GM21576 (cell line): ENCODE data around the gene IKZF3.
A peak's percentile ranks its signal among the peaks of the same experiment; 100 is the strongest.
"Not testable (repeated sequence)": the region's sequence is repeated elsewhere in the genome, so short reads cannot be mapped to it uniquely, and the experiment has no call there.

Source experiments
- ATAC-seq: cut with Tn5 transposase; IDR thresholded peaks from one replicate; pipeline ENCODE4 v1.9.1; 2021; ENCODE audit warnings: mild to moderate bottlenecking, moderate library complexity; ENCODE audit not compliant: unreplicated experiment

IKZF3 gene

GRCh38 chr17:39782481-39782880 lies 81.6 kb downstream of the IKZF3 start:
- no peak for ATAC-seq

GRCh38 chr17:39781861-39782213 lies 82.3 kb downstream of the IKZF3 start:
- no peak for ATAC-seq

- ATAC-seq, result no peak
Measured at GRCh38 chr17:39781031-39781860, 82.9 kb downstream of the IKZF3 start.

GRCh38 chr17:39777534-39778365 lies 86.4 kb downstream of the IKZF3 start:
- ATAC-seq, result no peak

- no peak for ATAC-seq
Measured at GRCh38 chr17:39776252-39776651, 87.9 kb downstream of the IKZF3 start.

GRCh38 chr17:39775031-39775430 lies 89.1 kb downstream of the IKZF3 start:
- no peak for ATAC-seq

GRCh38 chr17:39774047-39774446 lies 90.1 kb downstream of the IKZF3 start:
- ATAC-seq, result no peak

- no peak for ATAC-seq
Measured at GRCh38 chr17:39772987-39773934, 90.9 kb downstream of the IKZF3 start.

- ATAC-seq, result no peak
Measured at GRCh38 chr17:39772415-39772814, 91.7 kb downstream of the IKZF3 start.

GRCh38 chr17:39769974-39770587 lies 94.0 kb downstream of the IKZF3 start:
- peak; percentile 42 for ATAC-seq

- no peak for ATAC-seq
Measured at GRCh38 chr17:39767147-39767546, 97.0 kb downstream of the IKZF3 start.

- no peak for ATAC-seq
Measured at GRCh38 chr17:39765766-39766165, 98.3 kb downstream of the IKZF3 start.

- ATAC-seq, result no peak
Measured at GRCh38 chr17:39765175-39765574, 98.9 kb downstream of the IKZF3 start.

- ATAC-seq, result not testable (repeated sequence)
Measured at GRCh38 chr17:39764171-39764570, 99.9 kb downstream of the IKZF3 start.

GRCh38 chr17:39763051-39763820 lies 100.9 kb downstream of the IKZF3 start:
- ATAC-seq, result no peak

GRCh38 chr17:39761861-39762496 lies 102.1 kb downstream of the IKZF3 start:
- no peak for ATAC-seq

- no peak for ATAC-seq
Measured at GRCh38 chr17:39759204-39759603, 104.9 kb downstream of the IKZF3 start.

- no peak for ATAC-seq
Measured at GRCh38 chr17:39757931-39758873, 105.9 kb downstream of the IKZF3 start.
